Measurements from ENCODE around the gene CATSPER4. TPM values are rescaled to one million over a fixed set of nuclear protein-coding genes. Genes with fewer than 3 reads are reported as not detected.

Gene CATSPER4
- total RNA-seq: not detected
- long read RNA-seq: 0 reads

GRCh38 chr1:26190373-26190987 lies at the start of gene CATSPER4:
Gene CATSPER4, plus strand, starts transcription at chr1:26190602. Its CDS starts 26 bp downstream, at chr1:26190628.
- H3K27ac ChIP-seq: no peak within 1 kb of the TSS
- no peak within 1 kb of the TSS for H3K4me3 ChIP-seq
- no peaks in the 10 kb centered on the region for H3K4me1 ChIP-seq
- ATAC-seq: no peak
- no peaks in the 10 kb centered on the region for H3K36me3 ChIP-seq
- H3K9me3 ChIP-seq: no peaks in the 10 kb centered on the region
- H3K27me3 ChIP-seq: no peaks in the 10 kb centered on the region
- TF ChIP-seq CTCF (IDR thresholded peaks at IDR 0.05) (no peak), POLR2A (IDR thresholded peaks at IDR 0.05) (no peak)
- no peak for DNase-seq
- 52% methylated on average over 8 of the region's 16 CpGs for WGBS (ENCODE audit: insufficient coverage, low coverage, low lambda C conversion rate, missing lambda C conversion rate)
- intact Hi-C loops (cut with DNase I): no loop called here

- intact Hi-C loops (cut with DNase I): no loop called here
- Histone ChIP-seq H3K36me3 (no peaks in the 10 kb centered on the region), H3K27ac (no peak overlapping the region), H3K4me3 (no peak overlapping the region), H3K27me3 (no peaks in the 10 kb centered on the region), H3K4me1 (no peaks in the 10 kb centered on the region), H3K9me3 (no peaks in the 10 kb centered on the region)
- TF ChIP-seq POLR2A (IDR thresholded peaks at IDR 0.05): no peak
- TF ChIP-seq CTCF (IDR thresholded peaks at IDR 0.05): no peak
- 86% methylated on average over 6 of the region's 8 CpGs for WGBS (ENCODE audit: insufficient coverage, low coverage, low lambda C conversion rate, missing lambda C conversion rate)
- ATAC-seq (no peak), DNase-seq (no peak)
These were observed 48.2 kb upstream of the CATSPER4 start for GRCh38 chr1:26142159-26142558.

GRCh38 chr1:26145041-26145959 lies 45.1 kb upstream of the CATSPER4 start:
- 11% methylated on average over 12 of the region's 19 CpGs for WGBS (ENCODE audit: insufficient coverage, low coverage, low lambda C conversion rate, missing lambda C conversion rate)
- H3K9me3 ChIP-seq: no peaks in the 10 kb centered on the region
- ATAC-seq: peak; percentile 98 to 100 (median 99)
- no peaks in the 10 kb centered on the region for H3K36me3 ChIP-seq
- H3K27ac ChIP-seq: no peak overlapping the region
- H3K27me3 ChIP-seq: no peaks in the 10 kb centered on the region
- H3K4me3 ChIP-seq: no peak overlapping the region
- H3K4me1 ChIP-seq: no peaks in the 10 kb centered on the region
- intact Hi-C loops (cut with DNase I): loop anchor here (5.0 kb wide), 2 partner anchors 43 to 113 kb away; no protein-coding TSS in a partner anchor
- TF ChIP-seq CTCF (IDR thresholded peaks at IDR 0.05) (peak; percentile 74 to 85 (median 82)), POLR2A (IDR thresholded peaks at IDR 0.05) (no peak)
- peak; percentile 76 to 82 (median 77) for DNase-seq

DNA sequence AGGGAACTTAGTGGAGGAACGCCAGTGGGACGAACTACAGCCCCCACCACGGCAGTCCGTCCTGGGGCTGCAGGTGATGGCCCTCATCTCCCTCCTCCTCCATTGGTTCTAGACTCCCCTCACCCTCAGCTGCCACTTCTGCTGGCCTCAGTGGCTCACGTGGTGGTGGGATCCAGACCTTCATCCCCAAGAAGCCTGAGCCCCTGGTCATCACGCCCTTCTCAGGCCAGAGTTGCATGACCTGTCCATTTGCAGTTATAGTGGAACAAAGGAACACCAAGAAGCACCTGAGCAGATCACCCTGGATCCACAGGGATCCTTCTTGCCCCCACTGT lies 44.5 kb upstream of the CATSPER4 start:
- ATAC-seq (no peak), DNase-seq (no peak)
- H3K9me3 ChIP-seq: no peaks in the 10 kb centered on the region
- intact Hi-C loops (cut with DNase I): loop anchor here (5.0 kb wide), 2 partner anchors 44 to 114 kb away; no protein-coding TSS in a partner anchor
- TF ChIP-seq CTCF (IDR thresholded peaks at IDR 0.05) (no peak), POLR2A (IDR thresholded peaks at IDR 0.05) (no peak)
- H3K27me3 ChIP-seq: no peaks in the 10 kb centered on the region
- no peak overlapping the region for H3K4me3 ChIP-seq
- 40% methylated on average over 1 of the region's 6 CpGs for WGBS (ENCODE audit: insufficient coverage, low coverage, low lambda C conversion rate, missing lambda C conversion rate)
- H3K4me1 ChIP-seq: no peaks in the 10 kb centered on the region
- H3K36me3 ChIP-seq: no peaks in the 10 kb centered on the region
- H3K27ac ChIP-seq: no peak overlapping the region

Data from right lobe of liver (tissue), 6 donors.